Suprapubic skin (tissue), 4 donors: Measurements from ENCODE around the gene ERP27.

Source experiments
- POLR2A ChIP-seq, 2 donors: fragments of 450-650 bp; IDR thresholded peaks; one replicate each; pipeline ENCODE4 v1.6.1; 2017; ENCODE audit warnings: antibody characterized with exemption in 2 of 2, mild to moderate bottlenecking in 2 of 2, moderate library complexity in 2 of 2
- POLR2AphosphoS5 ChIP-seq, 3 donors: sonication (generic); formaldehyde crosslinking; IDR thresholded peaks; one replicate each; pipeline ENCODE4 v1.6.1; 2017; ENCODE audit warnings: antibody characterized with exemption in 3 of 3
- TF ChIP-seq, protein P1 (sequence below), 2 donors: fragments of 200-600 bp in 1 of 2; fragments of 450-650 bp in 1 of 2; sonication (generic) in 1 of 2; IDR thresholded peaks; one replicate each; pipeline ENCODE4 v1.5.1; 2016 to 2019; ENCODE audit warnings: antibody characterized with exemption in 2 of 2, mild to moderate bottlenecking in 1 of 2, moderate library complexity in 1 of 2

- TF ChIP-seq, protein P1, sequence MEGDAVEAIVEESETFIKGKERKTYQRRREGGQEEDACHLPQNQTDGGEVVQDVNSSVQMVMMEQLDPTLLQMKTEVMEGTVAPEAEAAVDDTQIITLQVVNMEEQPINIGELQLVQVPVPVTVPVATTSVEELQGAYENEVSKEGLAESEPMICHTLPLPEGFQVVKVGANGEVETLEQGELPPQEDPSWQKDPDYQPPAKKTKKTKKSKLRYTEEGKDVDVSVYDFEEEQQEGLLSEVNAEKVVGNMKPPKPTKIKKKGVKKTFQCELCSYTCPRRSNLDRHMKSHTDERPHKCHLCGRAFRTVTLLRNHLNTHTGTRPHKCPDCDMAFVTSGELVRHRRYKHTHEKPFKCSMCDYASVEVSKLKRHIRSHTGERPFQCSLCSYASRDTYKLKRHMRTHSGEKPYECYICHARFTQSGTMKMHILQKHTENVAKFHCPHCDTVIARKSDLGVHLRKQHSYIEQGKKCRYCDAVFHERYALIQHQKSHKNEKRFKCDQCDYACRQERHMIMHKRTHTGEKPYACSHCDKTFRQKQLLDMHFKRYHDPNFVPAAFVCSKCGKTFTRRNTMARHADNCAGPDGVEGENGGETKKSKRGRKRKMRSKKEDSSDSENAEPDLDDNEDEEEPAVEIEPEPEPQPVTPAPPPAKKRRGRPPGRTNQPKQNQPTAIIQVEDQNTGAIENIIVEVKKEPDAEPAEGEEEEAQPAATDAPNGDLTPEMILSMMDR (IDR thresholded peaks at IDR 0.05): no peak
- TF ChIP-seq POLR2AphosphoS5 (IDR thresholded peaks at IDR 0.05) (no peak), POLR2A (IDR thresholded peaks at IDR 0.05) (no peak)
These were observed 3.3 kb downstream of the ERP27 start for GRCh38 chr12:14935031-14935430.
